Uterus (tissue), 4 donors: Measurements from ENCODE around the gene LUM. TPM values are rescaled to one million over a fixed set of nuclear protein-coding genes. Genes with fewer than 3 reads are reported as not detected.

ENCODE experiments used
- DNase-seq, 2 donors: peaks; one replicate each; pipeline ENCODE4 v3.0.0-alpha.2; 2019 to 2020
- H3K27ac ChIP-seq, 2 donors: fragments of 200-600 bp; sonication (generic); 1 replicate in 1 of 2; 2 replicates in 1 of 2; pipeline ENCODE4 v1.5.1; 2016 to 2018
- H3K27me3 ChIP-seq, 2 donors: fragments of 200-600 bp; sonication (generic); one replicate each; pipeline ENCODE4 v1.5.1; 2018 to 2019; ENCODE audit warnings: control low read depth in 1 of 2
- H3K36me3 ChIP-seq, 2 donors: fragments of 200-600 bp; sonication (generic); one replicate each; pipeline ENCODE4 v1.5.1; 2019; ENCODE audit warnings: control low read depth in 1 of 2
- H3K4me1 ChIP-seq, 2 donors: fragments of 200-600 bp; sonication (generic); one replicate each; pipeline ENCODE4 v1.5.1; 2018 to 2019; ENCODE audit warnings: control low read depth in 1 of 2
- H3K4me3 ChIP-seq, 2 donors: fragments of 200-600 bp; sonication (generic); 1 replicate in 1 of 2; 2 replicates in 1 of 2; pipeline ENCODE4 v1.5.1; 2018 to 2019; ENCODE audit warnings: mild to moderate bottlenecking in 1 of 2
- H3K9me3 ChIP-seq, 2 donors: fragments of 200-600 bp; sonication (generic); one replicate each; pipeline ENCODE4 v1.5.1; 2019; ENCODE audit warnings: control low read depth in 1 of 2
- POLR2A ChIP-seq, 2 donors: fragments of 450-650 bp; IDR thresholded peaks; one replicate each; pipeline ENCODE4 v1.6.1; 2016; ENCODE audit warnings: antibody characterized with exemption in 2 of 2, mild to moderate bottlenecking in 1 of 2, moderate library complexity in 1 of 2
- intact Hi-C: fragments of 100-400 bp; cut with DNase I; formaldehyde crosslinking; loops from one replicate; pipeline ENCODE4 v1.15.1; 2023; ENCODE audit warnings: low total_unique reads
- total RNA-seq, 4 donors: library from RNA; depleted of rRNA in 3 of 4; stranded (reverse); fragments of >200 nt in 3 of 4; gene quantifications; one replicate each; pipeline versions ENCODE4 v1.1.0 to v1.2.4, GENCODE V29; 2014 to 2023
- TF ChIP-seq, protein P1 (sequence below), 4 experiments: fragments of 200-600 bp in 2 of 4; fragments of 450-650 bp in 2 of 4; sonication (generic) in 2 of 4; IDR thresholded peaks; one replicate each; pipeline ENCODE4 v1.5.1; 2016 to 2019; ENCODE audit warnings: antibody characterized with exemption in 4 of 4, mild to moderate bottlenecking in 2 of 4, moderate library complexity in 1 of 4
- donor health status: DM: yes; HTN: yes; CAD: no.

LUM gene
- total RNA-seq, 4 donors from 2014 or later, result 79.4 to 930 (median 325) TPM

DNA sequence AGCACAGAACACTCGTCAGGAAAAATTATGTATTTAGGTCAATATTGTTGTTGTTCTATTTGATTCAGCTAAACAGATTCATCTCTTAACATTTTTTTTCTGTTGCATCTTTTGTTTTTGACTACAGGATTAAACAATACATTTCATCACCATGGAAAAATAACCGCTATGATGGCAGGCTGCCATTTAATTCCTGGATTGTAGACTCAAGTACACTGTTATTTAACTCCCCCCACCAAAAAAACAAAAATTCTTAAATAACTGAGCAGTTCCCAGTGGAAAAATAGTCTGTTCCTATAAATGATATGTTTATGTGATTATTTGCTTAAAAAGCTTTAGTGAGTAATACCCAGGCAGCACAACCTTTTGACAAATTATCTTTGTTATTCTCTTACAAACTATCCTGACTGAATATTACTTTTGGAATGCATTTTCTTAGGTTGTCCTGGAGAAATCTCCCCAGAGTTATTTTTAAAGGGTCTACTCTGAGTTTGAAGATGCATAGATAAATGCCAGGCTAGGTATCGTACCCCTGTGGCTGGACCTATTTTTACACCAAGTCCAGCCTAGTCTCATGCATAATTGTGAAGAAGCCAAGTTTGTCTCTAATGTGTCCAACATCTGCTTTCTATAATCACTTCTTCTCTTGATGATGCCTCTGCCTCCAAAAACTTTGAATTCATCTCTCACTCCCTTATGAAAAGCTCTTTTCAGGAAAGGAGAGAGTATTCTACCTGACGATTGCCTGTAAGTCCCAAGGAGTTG, 57.2 kb downstream of the LUM start:
- Histone ChIP-seq H3K4me3 (no peak overlapping the region), H3K4me1 (peaks cover 0 to 6% of the 10 kb centered on the region in 2 donors), H3K27me3 (no peaks in the 10 kb centered on the region), H3K36me3 (no peaks in the 10 kb centered on the region), H3K9me3 (no peaks in the 10 kb centered on the region), H3K27ac (peak overlapping the region; percentile 55 to 59)
- peak; percentile 24 to 60 for DNase-seq
- intact Hi-C loops, result no loop called here
- TF ChIP-seq, protein P1, sequence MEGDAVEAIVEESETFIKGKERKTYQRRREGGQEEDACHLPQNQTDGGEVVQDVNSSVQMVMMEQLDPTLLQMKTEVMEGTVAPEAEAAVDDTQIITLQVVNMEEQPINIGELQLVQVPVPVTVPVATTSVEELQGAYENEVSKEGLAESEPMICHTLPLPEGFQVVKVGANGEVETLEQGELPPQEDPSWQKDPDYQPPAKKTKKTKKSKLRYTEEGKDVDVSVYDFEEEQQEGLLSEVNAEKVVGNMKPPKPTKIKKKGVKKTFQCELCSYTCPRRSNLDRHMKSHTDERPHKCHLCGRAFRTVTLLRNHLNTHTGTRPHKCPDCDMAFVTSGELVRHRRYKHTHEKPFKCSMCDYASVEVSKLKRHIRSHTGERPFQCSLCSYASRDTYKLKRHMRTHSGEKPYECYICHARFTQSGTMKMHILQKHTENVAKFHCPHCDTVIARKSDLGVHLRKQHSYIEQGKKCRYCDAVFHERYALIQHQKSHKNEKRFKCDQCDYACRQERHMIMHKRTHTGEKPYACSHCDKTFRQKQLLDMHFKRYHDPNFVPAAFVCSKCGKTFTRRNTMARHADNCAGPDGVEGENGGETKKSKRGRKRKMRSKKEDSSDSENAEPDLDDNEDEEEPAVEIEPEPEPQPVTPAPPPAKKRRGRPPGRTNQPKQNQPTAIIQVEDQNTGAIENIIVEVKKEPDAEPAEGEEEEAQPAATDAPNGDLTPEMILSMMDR (IDR thresholded peaks at IDR 0.05), result no peak
- TF ChIP-seq POLR2A (IDR thresholded peaks at IDR 0.05), result no peak

Other genes starting within 250 kb of the LUM start
- not detected for gene CCER1, start 156.3 kb downstream of the LUM start, total RNA-seq
- gene EPYC, start 106.5 kb downstream of the LUM start, total RNA-seq, result under 1 TPM in 1 of 4 donors, not detected in 3; 0.14 TPM
- 1 to 10 TPM in 1 of 4 donors, not detected in 3; 1.3 TPM for gene KERA, start 53.5 kb downstream of the LUM start, total RNA-seq
- gene DCN, start 71.3 kb upstream of the LUM start, total RNA-seq, result 1,000 to 10,000 TPM; 1,699 to 4,675 (median 2,258) TPM